GM19467 (cell line): ENCODE measurements around the gene PMP22.
"Not testable (repeated sequence)": the region's sequence is repeated elsewhere in the genome, so short reads cannot be mapped to it uniquely, and the experiment has no call there.

Experiments
- ATAC-seq: cut with Tn5 transposase; IDR thresholded peaks from one replicate; pipeline ENCODE4 v1.9.1; 2021; ENCODE audit warnings: mild to moderate bottlenecking, moderate library complexity; ENCODE audit not compliant: unreplicated experiment

Gene PMP22

DNA sequence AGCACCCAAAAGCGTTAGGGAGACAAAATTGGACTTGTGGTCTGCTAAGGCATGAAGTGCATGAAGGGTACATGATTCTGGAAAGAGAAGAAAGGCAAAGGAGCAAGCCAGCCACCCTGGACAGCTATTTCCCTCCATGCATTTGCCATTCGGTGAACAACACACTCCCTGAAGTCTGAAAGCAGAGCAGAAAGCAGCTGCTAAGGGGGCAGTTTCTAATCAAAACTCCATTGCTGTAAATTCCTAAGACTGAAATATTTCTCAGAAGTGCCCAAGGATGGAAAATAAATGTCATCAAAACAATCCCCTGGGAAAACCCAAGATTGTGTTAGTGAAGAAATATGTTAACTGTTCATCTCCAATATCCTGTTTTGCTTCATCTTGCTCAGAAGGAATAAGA, 44.3 kb downstream of the PMP22 start:
- ATAC-seq = no peak

DNA sequence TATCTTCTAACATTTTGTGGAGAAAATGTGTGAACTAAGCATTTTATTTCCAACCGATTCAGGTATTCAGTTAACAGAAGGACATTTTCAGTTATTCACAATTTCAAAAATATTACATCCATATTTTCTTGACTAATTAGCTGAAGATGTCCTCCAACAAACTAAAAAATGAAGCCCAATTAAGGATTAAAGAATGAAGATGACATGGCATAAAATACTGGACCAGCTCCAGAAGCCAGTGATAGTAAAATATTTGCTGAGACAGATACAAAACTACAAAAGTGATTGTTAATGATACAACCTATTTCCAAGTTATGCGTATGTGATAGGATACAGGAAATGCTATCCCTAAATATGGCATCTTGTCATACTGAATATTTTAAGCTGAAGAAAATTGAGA, 48.6 kb downstream of the PMP22 start:
- no peak for ATAC-seq

DNA sequence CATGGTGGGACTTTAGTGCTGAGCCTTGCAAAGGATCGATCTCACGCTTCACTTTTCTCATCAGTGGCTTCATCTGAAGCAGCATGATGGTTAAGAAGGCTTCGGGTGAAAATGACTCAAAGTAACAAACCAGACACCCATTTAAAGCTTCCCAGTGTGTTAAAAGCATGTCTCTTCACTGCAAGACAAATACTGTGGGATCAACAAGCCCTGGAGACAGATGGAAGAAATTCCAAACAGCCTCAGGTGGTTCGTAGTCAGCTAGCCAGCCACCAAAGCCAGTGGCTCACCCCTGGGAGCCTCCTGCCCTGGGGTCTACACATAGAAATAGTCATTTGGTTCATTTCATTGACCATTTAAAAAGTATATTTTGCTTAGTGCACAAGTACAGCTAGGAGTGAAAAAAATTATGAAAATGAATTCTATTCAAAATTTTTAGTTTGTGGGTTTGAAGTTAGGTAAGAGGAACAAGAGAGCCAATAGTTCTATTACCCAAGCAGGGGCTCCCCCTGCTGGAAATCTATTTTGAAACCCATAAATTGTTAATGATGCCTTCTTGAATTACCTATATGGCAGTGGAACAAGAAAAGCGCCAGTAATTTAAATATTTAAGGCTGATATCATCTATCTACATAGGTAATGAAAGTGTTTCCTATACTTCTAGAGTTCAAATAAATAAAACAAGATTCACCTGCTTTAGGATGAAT, 51.6 kb downstream of the PMP22 start:
- ATAC-seq = no peak

DNA sequence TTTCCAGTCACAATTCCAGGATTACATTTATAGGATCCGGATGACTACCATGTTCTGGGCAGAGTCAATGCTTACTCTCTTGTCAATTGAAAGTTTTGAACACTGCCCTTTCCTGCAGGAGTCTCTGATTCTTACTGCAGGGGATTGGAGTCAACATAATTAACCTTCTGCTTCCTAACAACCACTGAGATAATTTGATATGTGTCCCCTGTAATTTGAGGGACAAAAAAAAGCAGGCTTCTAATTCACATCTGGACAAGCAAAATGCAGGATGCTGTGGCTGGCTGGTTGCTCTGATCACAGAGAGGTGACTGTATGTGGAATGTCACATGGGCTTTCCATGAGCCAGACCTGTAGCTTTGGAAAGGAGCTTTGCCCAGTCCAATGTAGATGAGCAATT, 54.9 kb downstream of the PMP22 start:
- no peak for ATAC-seq

GRCh38 chr17:15203062-15203461, 62.1 kb downstream of the PMP22 start:
- not testable (repeated sequence) for ATAC-seq

GRCh38 chr17:15200574-15200973, 64.6 kb downstream of the PMP22 start:
- not testable (repeated sequence) for ATAC-seq

DNA sequence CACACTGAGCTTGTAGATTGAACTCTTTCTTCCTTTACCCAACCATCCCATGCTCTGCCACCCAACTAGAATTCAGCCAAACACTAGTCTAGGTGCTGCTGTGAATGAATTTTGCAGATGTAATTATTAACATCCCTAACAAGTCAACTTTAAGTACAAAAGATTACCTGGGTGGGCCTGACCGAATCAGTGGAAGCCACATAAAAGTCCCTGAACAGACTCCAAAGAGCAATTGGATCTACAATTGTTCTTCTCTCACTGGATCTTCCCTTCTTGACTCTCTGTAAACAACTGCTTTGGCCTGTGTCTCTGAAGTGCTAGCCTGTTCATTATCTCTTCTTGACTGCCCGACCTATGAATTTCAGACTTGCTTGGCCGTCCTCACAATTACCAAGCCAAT, 67.9 kb downstream of the PMP22 start:
- no peak for ATAC-seq

- ATAC-seq = no peak
Measured at GRCh38 chr17:15194859-15195277, 70.3 kb downstream of the PMP22 start.

GRCh38 chr17:15185625-15185991, 79.5 kb downstream of the PMP22 start:
- no peak for ATAC-seq

DNA sequence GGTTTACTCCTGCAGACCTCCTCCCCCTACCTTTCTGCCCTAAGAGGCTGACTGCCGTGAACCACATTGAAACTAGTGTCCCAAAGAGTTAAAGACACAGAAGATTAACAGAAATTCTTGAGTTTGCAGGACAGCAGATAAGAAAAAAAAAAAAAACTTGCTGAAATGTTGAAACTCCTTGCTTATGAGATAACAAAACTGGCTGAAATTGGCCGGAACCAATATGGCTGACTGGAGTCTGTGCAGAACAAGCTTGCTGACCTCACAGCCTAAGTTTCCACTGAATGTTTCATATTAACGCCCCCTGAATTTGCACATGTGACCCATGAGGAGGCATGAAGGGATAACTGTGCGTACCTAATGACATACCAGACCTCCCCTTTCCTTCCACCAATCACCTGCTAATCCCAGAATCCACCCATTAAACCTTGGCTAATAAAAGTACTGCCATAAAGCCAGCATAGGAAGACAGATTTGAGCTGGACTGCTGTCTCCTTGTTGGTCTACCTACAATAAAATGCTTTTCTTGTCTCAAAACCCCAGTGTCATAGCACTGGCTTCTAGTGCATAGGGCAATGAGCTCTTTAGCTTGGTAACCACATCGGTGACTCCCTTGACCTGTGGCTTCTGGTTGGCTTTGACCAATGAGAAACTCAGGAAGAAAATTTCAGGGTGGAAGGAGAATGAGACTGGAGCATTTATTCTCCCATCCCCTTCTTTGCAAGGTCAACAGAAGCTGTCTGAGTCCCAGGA, 80.1 kb downstream of the PMP22 start:
- no peak for ATAC-seq

DNA sequence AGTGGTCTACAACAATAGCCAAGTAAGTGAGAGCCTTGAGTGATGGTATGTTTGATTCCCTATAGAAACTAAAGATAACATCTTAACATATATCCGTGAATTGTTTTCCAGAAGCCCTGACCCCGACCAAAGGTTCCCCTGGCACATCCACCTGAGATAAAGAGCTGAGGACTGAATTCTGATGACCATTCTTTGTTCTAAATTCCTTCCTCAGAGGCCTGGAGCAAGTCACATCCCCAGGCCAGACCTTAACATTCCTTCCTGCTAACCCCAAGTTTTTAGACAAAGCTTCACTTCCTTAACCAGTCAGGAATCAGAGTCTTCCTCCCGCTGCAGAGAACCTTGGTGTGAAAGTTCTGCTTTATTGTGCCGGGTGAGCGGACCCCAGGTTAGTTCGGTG, 83.3 kb downstream of the PMP22 start:
- no peak for ATAC-seq

GRCh38 chr17:15181333-15181732, 83.8 kb downstream of the PMP22 start:
- ATAC-seq = no peak

DNA sequence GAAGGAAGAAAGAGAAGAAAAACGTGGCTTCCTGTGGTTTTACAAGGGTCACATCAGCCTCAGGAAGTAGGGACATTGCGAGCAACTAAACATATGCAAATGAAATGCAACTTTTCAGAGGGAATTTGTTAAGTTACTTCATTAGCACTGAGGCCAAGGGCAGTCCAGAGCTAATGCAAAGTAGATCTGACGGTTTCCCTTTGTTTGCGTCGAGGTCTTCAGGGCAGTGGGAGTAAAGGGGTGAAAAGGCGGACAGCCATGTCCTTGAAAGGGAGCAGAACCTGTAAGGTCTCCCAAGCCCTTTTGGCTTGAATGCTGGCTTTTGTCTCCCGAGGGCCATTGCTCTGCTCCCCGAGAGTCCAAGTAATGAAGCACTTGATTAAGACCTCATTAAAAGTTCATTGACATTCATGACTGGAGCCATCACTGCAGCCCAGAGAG, 85.0 kb downstream of the PMP22 start:
- ATAC-seq = no peak
